Measurements from ENCODE around the gene ASB3.

GRCh38 chr2:53767405-53768241 lies 19.1 kb downstream of the ASB3 start, which contains the start of gene CHAC2:
- no peak for TF ChIP-seq EZH2 (IDR thresholded peaks at IDR 0.05; ENCODE audit: borderline replicate concordance, insufficient read depth, low read depth, low read length, poor library complexity, severe bottlenecking)
- no peak for TF ChIP-seq CTCF (IDR thresholded peaks at IDR 0.05)

Data from B cell (primary cell).